DND-41 (cell line): ENCODE measurements around the gene SRCIN1.
A peak's percentile ranks its signal among the peaks of the same experiment; 100 is the strongest.

Experiments
- ATAC-seq: fragments of 200-7000 bp; cut with Tn5 transposase; 3 replicates; pipeline ENCODE4 v1.9.1; 2021; ENCODE audit warnings: low read depth; ENCODE audit not compliant: insufficient read depth
- DNase-seq: peaks from one replicate; pipeline ENCODE4 v3.0.0-alpha.2; 2020
- H2AFZ ChIP-seq: 2 replicates; pipeline ENCODE4 v1.6.0; 2012; ENCODE audit warnings: low read depth, low read length
- H3K27ac ChIP-seq: 2 replicates; pipeline ENCODE4 v1.5.1; 2012; ENCODE audit warnings: low read length, inconsistent platforms
- H3K27me3 ChIP-seq: fragments of 200-600 bp; sonication (generic); 2 replicates; pipeline ENCODE4 v1.6.0; 2012; ENCODE audit warnings: low read length, mild to moderate bottlenecking, inconsistent platforms; ENCODE audit not compliant: insufficient read depth, poor library complexity
- H3K36me3 ChIP-seq: 2 replicates; pipeline ENCODE4 v1.5.1; 2012; ENCODE audit warnings: low read length, inconsistent platforms; ENCODE audit not compliant: insufficient read depth
- H3K4me1 ChIP-seq: 2 replicates; pipeline ENCODE4 v1.5.1; 2012; ENCODE audit warnings: mild to moderate bottlenecking, low read length; ENCODE audit not compliant: insufficient read depth
- H3K4me2 ChIP-seq: 2 replicates; pipeline ENCODE4 v1.6.0; 2012; ENCODE audit warnings: mild to moderate bottlenecking, moderate library complexity, low read length, inconsistent platforms; ENCODE audit not compliant: insufficient read depth
- H3K4me3 ChIP-seq, 2 experiments: fragments of 200-600 bp in 1 of 2; shearing (Covaris generic) in 1 of 2; 2 replicates each; pipeline ENCODE4 v1.5.1; 2012 to 2016; ENCODE audit warnings: inconsistent platforms in 2 of 2, low read length in 2 of 2, mild to moderate bottlenecking in 2 of 2, low read depth in 1 of 2, moderate library complexity in 1 of 2
- H3K79me2 ChIP-seq: 2 replicates; pipeline ENCODE4 v1.6.0; 2012; ENCODE audit warnings: low read length, inconsistent platforms; ENCODE audit not compliant: insufficient read depth
- H3K9ac ChIP-seq: 2 replicates; pipeline ENCODE4 v1.6.0; 2012; ENCODE audit warnings: low read depth, mild to moderate bottlenecking, inconsistent platforms, low read length, moderate library complexity
- H3K9me3 ChIP-seq: 2 replicates; pipeline ENCODE4 v1.5.1; 2012; ENCODE audit warnings: low read length, moderate library complexity, mild to moderate bottlenecking, inconsistent platforms; ENCODE audit not compliant: insufficient read depth, severe bottlenecking
- H4K20me1 ChIP-seq: 2 replicates; pipeline ENCODE4 v1.6.0; 2012; ENCODE audit warnings: low read length; ENCODE audit not compliant: insufficient read depth
- EZH2 ChIP-seq: IDR thresholded peaks from 3 replicates; pipeline ENCODE4 v1.6.1; 2012; ENCODE audit warnings: borderline replicate concordance, low read depth, mild to moderate bottlenecking, moderate library complexity, low read length, inconsistent platforms; ENCODE audit not compliant: severe bottlenecking
- TF ChIP-seq, protein P1 (sequence below): IDR thresholded peaks from 2 replicates; pipeline ENCODE4 v1.5.1; 2012; ENCODE audit warnings: borderline replicate concordance, low read length, moderate library complexity, mild to moderate bottlenecking; ENCODE audit not compliant: poor library complexity, severe bottlenecking; ENCODE audit errors: extremely low read depth

SRCIN1 gene

DNA sequence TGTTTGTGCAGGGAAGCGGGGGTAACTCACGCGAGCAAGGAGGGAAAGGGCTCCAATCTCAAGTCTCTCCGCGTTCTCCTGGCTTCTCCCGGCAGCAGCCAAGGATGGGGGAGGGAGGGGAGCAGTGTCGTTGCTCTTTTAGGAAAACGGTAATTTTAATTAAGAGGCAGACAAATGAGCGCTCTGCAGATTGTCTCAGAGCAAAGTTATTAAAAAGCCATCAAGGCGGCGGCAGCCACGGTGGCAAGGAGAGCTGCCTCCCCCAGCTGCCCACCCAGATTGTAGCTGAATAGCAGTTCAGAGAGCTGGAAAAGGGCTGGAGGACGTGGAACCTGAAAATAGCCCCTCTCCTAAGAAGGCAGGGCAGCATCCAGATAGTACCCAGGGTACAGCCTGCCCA, 11.6 kb downstream of the SRCIN1 start:
- Histone ChIP-seq H3K9ac (no peak overlapping the region), H3K4me1 (peaks cover 26% of the 10 kb centered on the region), H3K27ac (no peak overlapping the region), H3K9me3 (no peaks in the 10 kb centered on the region), H4K20me1 (peaks cover 27% of the 10 kb centered on the region), H2AFZ (no peak overlapping the region), H3K27me3 (no peaks in the 10 kb centered on the region), H3K79me2 (no peaks in the 10 kb centered on the region), H3K4me3 (no peak overlapping the region), H3K4me2 (no peak overlapping the region), H3K36me3 (no peaks in the 10 kb centered on the region)
- no peak for DNase-seq
- TF ChIP-seq, protein P1, sequence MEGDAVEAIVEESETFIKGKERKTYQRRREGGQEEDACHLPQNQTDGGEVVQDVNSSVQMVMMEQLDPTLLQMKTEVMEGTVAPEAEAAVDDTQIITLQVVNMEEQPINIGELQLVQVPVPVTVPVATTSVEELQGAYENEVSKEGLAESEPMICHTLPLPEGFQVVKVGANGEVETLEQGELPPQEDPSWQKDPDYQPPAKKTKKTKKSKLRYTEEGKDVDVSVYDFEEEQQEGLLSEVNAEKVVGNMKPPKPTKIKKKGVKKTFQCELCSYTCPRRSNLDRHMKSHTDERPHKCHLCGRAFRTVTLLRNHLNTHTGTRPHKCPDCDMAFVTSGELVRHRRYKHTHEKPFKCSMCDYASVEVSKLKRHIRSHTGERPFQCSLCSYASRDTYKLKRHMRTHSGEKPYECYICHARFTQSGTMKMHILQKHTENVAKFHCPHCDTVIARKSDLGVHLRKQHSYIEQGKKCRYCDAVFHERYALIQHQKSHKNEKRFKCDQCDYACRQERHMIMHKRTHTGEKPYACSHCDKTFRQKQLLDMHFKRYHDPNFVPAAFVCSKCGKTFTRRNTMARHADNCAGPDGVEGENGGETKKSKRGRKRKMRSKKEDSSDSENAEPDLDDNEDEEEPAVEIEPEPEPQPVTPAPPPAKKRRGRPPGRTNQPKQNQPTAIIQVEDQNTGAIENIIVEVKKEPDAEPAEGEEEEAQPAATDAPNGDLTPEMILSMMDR, result no peak
- TF ChIP-seq EZH2, result no peak
- no peak for ATAC-seq

DNA sequence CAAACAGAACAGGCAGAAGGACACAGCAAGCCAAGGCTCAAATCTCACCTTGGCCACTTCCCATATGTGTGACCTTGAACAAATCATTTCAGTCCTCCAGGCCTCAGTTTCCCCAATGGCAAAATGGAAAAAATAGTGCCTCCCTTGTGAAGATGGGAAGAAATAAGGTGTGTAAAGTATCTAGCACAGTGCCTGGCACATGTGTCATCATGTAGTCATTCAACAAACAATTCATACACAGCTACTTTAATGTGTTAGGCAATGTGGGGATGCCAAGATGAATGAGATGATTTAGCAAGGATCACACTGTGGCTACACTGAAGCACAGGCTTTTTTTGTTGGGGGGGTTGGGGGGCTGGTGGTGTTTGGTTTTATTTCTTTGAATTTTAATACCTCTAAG, 13.3 kb downstream of the SRCIN1 start:
- Histone ChIP-seq H4K20me1 (peaks cover 30% of the 10 kb centered on the region), H3K9ac (no peak overlapping the region), H3K36me3 (no peaks in the 10 kb centered on the region), H3K9me3 (no peaks in the 10 kb centered on the region), H3K27me3 (no peaks in the 10 kb centered on the region), H2AFZ (no peak overlapping the region), H3K79me2 (no peaks in the 10 kb centered on the region), H3K27ac (no peak overlapping the region), H3K4me3 (no peak overlapping the region), H3K4me1 (peaks cover 30% of the 10 kb centered on the region), H3K4me2 (peak overlapping the region; percentile 21; the same call in 1 of the 2 replicates)
- DNase-seq, result peak; percentile 53
- no peak for ATAC-seq
- TF ChIP-seq EZH2, result no peak
- TF ChIP-seq, protein P1, result no peak

DNA sequence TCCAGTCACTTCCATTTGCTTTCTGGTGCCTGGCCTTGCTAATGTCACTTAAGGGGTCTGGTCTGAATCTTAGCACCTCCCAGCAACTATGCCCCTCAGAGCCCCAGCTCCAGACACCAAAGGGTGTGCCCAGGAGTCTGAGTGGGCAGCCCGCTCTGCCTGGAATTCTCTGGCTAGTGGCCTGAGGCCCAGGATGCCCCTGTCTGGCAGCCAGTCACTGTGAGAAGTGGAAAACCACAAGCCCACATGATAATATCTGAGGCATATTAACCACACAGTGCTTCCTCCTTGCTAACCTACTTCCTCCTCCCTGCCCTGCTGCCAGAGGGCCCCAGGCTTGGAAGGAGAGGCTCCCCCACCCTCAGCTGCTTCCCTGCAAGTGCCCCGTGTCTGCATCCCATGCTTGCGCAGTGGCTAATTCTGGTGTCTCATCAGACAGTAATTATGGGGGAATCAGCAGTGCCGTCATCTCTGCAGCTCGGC, 14.0 kb downstream of the SRCIN1 start:
- H3K27me3 ChIP-seq, result no peaks in the 10 kb centered on the region
- H3K27ac ChIP-seq, result peak overlapping the region; percentile 30; the same call in 1 of the 2 replicates
- H3K36me3 ChIP-seq, result no peaks in the 10 kb centered on the region
- TF ChIP-seq, protein P1, result no peak
- no peak for TF ChIP-seq EZH2
- no peaks in the 10 kb centered on the region for H3K9me3 ChIP-seq
- peaks cover 36% of the 10 kb centered on the region for H3K4me1 ChIP-seq
- no peaks in the 10 kb centered on the region for H3K79me2 ChIP-seq
- H3K4me3 ChIP-seq, result no peak overlapping the region
- no peak overlapping the region for H2AFZ ChIP-seq
- ATAC-seq (peak; percentile 82), DNase-seq (peak; percentile 88)
- peaks cover 28% of the 10 kb centered on the region for H4K20me1 ChIP-seq
- no peak overlapping the region for H3K9ac ChIP-seq
- peak overlapping the region; percentile 21; the same call in 1 of the 2 replicates for H3K4me2 ChIP-seq
